ENCODE data around the gene KIF1B.

KIF1B gene

GRCh38 chr1:10267319-10267718, 56.9 kb downstream of the KIF1B start:
- TF ChIP-seq CTCF (IDR thresholded peaks at IDR 0.05; ENCODE audit: low read depth, low read length), result no peak
- H3K4me3 ChIP-seq (ENCODE audit: low read depth, low read length), result no peak overlapping the region

GRCh38 chr1:10267921-10268320, 57.6 kb downstream of the KIF1B start:
- no peak for TF ChIP-seq CTCF (IDR thresholded peaks at IDR 0.05; ENCODE audit: low read depth, low read length)
- no peak overlapping the region for H3K4me3 ChIP-seq (ENCODE audit: low read depth, low read length)

- no peak for TF ChIP-seq CTCF (IDR thresholded peaks at IDR 0.05; ENCODE audit: low read depth, low read length)
- no peak overlapping the region for H3K4me3 ChIP-seq (ENCODE audit: low read depth, low read length)
Observed at GRCh38 chr1:10271090-10271489, 60.7 kb downstream of the KIF1B start.

- H3K4me3 ChIP-seq (ENCODE audit: low read depth, low read length), result no peak overlapping the region
- no peak for TF ChIP-seq CTCF (IDR thresholded peaks at IDR 0.05; ENCODE audit: low read depth, low read length)
Observed at GRCh38 chr1:10271869-10272268, 61.5 kb downstream of the KIF1B start.

GRCh38 chr1:10272274-10272673, 61.9 kb downstream of the KIF1B start:
- no peak overlapping the region for H3K4me3 ChIP-seq (ENCODE audit: low read depth, low read length)
- no peak for TF ChIP-seq CTCF (IDR thresholded peaks at IDR 0.05; ENCODE audit: low read depth, low read length)

- no peak for TF ChIP-seq CTCF (IDR thresholded peaks at IDR 0.05; ENCODE audit: low read depth, low read length)
- H3K4me3 ChIP-seq (ENCODE audit: low read depth, low read length), result no peak overlapping the region
Observed at GRCh38 chr1:10278880-10279279, 68.5 kb downstream of the KIF1B start.

GRCh38 chr1:10280439-10281350, 70.3 kb downstream of the KIF1B start:
- no peak for TF ChIP-seq CTCF (IDR thresholded peaks at IDR 0.05; ENCODE audit: low read depth, low read length)
- H3K4me3 ChIP-seq (ENCODE audit: low read depth, low read length), result no peak overlapping the region
